Measurements from ENCODE around the gene PGAP3.
"Not testable (repeated sequence)": the region's sequence is repeated elsewhere in the genome, so short reads cannot be mapped to it uniquely, and the experiment has no call there.

PGAP3 gene

GRCh38 chr17:39687546-39688474 is at the start of gene PGAP3:
PGAP3 (minus strand) TSS chr17:39688057; CDS start chr17:39688014, 43 bp downstream.
- DNase-seq (ENCODE audit: low read depth) = peak; percentile 87

GRCh38 chr17:39737206-39737759 is 49.4 kb upstream of the PGAP3 start:
- no peak for DNase-seq (ENCODE audit: low read depth)

GRCh38 chr17:39736319-39737165 is 48.7 kb upstream of the PGAP3 start:
- no peak for DNase-seq (ENCODE audit: low read depth)

GRCh38 chr17:39735882-39736281 is 48.0 kb upstream of the PGAP3 start:
- no peak for DNase-seq (ENCODE audit: low read depth)

GRCh38 chr17:39732586-39732985 is 44.7 kb upstream of the PGAP3 start:
- no peak for DNase-seq (ENCODE audit: low read depth)

GRCh38 chr17:39730095-39730921 is 42.5 kb upstream of the PGAP3 start, which contains the start of gene MIEN1:
MIEN1 (minus strand) TSS chr17:39730532; CDS start chr17:39730495, 37 bp downstream.
- DNase-seq (ENCODE audit: low read depth) = peak; percentile 54

- no peak for DNase-seq (ENCODE audit: low read depth)
These were observed 41.5 kb upstream of the PGAP3 start for GRCh38 chr17:39729280-39729851.

- DNase-seq (ENCODE audit: low read depth) = no peak
These were observed 39.7 kb upstream of the PGAP3 start for GRCh38 chr17:39727556-39727955.

GRCh38 chr17:39726617-39727016 is 38.8 kb upstream of the PGAP3 start:
- no peak for DNase-seq (ENCODE audit: low read depth)

GRCh38 chr17:39725923-39726322 is 38.1 kb upstream of the PGAP3 start:
- not testable (repeated sequence) for DNase-seq (ENCODE audit: low read depth)

- no peak for DNase-seq (ENCODE audit: low read depth)
These were observed 36.9 kb upstream of the PGAP3 start for GRCh38 chr17:39724731-39725130.

GRCh38 chr17:39722965-39723848 is 35.4 kb upstream of the PGAP3 start:
- DNase-seq (ENCODE audit: low read depth) = no peak

GRCh38 chr17:39722104-39722503 is 34.2 kb upstream of the PGAP3 start:
- no peak for DNase-seq (ENCODE audit: low read depth)

- no peak for DNase-seq (ENCODE audit: low read depth)
These were observed 31.9 kb upstream of the PGAP3 start for GRCh38 chr17:39719563-39720355.

- no peak for DNase-seq (ENCODE audit: low read depth)
These were observed 29.8 kb upstream of the PGAP3 start for GRCh38 chr17:39717660-39718059.

GRCh38 chr17:39716879-39717536 is 29.2 kb upstream of the PGAP3 start:
- no peak for DNase-seq (ENCODE audit: low read depth)

- DNase-seq (ENCODE audit: low read depth) = no peak
These were observed 28.4 kb upstream of the PGAP3 start for GRCh38 chr17:39716073-39716818.
